ENCODE data around the gene GPR149.

The GPR149 gene

DNA sequence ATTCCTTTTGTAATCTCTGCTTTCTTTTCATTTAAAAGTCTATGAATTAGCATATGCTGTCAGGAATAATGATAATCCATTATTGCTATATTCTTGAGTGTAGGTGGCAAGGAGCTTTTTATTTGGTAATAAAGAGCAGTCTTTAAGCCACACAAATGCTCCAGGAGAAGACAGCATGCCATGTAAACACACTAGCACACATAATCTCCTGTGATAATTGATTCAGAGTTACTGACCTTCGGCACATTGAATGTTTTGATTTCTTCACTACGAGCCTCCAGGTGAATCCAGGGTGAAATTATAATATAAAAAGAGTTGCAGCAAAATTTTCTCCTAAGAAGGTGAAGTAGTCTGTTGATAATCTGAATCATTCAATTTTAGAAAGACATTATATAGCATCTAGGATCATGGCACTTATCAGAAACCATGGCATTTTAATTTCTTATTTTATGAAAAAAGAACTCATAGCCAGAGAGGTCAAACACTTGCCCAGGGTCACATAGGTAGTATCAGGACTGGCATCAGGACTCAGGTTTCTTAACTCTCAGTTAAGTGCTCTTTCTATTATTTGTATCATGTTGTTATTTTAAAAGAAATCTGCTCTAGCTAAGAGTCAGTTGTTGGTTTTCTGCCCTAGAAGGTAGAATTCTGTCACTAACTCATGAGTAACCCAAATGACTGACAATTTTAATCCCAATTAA lies 84.4 kb downstream of the GPR149 start:
- in situ Hi-C loops (cut with MboI; ENCODE audit: low sequenced_read_pairs) = loop anchor here (25.0 kb wide), 1 partner anchor 967 kb away; no protein-coding TSS in a partner anchor

DNA sequence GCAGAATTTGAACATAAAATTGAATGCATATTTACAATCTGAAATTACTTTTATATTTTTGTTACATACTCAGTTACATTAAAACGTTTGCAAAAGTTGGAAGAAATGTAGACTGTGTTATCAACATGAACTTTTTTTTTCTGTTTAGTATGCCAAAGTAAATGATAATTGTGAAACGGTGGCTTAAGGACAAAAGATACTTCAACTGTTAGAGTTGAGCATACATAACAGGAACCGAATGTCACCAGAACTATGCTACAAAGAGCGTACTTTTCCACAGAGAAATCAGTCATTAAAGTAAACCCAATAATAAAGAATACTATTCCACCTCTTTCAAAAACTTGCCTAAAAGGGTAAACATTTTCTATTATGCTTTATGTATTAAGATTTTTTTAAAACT lies 91.4 kb downstream of the GPR149 start:
- in situ Hi-C loops (cut with MboI; ENCODE audit: low sequenced_read_pairs) = loop anchor here (25.0 kb wide), 1 partner anchor 974 kb away; no protein-coding TSS in a partner anchor

DNA sequence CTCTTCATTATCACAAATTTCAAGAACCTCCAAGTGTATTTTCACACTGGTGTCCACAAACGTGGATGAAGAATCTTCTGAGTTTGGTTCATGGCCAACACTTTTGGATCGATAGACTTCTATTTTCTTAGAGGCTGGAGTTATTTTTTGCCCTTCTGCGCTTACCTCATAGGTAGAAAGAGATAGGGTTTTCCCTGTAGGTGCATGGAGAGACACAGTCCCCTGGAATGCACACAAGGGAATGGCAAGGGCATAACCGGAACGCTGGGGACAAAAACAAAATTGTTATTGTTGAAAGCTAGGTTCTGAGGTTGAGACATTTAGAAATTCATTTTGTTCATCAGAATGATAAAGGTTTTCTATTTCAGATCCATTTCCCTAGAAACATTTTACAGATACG lies 92.0 kb downstream of the GPR149 start:
- in situ Hi-C loops (cut with MboI; ENCODE audit: low sequenced_read_pairs) = loop anchor here (25.0 kb wide), 1 partner anchor 974 kb away; no protein-coding TSS in a partner anchor

DNA sequence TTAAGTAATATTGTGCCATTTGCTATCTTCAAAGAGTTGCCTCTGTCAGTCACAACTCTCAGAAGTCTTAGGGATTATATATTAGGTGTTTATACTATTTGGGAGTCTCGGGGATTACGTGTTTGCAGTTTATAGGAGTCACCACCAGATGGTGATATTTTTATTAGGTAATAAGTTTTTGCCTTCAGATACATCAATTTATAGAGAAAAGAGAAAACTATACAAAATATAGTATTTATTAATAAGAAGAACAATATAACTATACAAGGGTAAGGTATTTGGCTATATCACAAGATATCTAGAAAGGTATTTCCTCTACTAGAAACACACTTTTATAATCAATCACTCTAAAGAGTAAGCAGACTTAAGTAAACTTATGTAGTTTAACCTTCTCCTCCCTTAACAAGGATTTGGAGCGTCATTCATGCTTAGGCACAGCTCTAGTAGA lies 95.0 kb downstream of the GPR149 start:
- in situ Hi-C loops (cut with MboI; ENCODE audit: low sequenced_read_pairs) = loop anchor here (25.0 kb wide), 1 partner anchor 977 kb away; no protein-coding TSS in a partner anchor

DNA sequence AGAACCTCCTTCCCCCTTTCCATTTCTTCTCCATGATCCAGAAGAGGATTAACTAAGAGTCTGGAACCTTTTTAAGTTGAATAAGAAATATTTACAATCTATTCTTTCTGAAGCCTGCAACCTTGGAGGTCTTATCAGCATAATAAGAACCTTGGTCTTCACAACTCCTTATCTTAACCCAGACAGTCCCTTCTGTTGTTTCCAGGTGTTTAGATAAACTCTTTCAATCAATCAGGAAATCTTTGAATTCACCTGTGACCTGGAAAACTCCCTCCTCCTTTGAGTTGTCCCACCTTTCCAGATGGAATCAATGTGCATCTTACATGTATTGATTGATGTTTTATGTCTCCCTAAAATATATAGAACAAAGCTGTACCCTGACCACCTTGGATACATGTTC lies 102.1 kb downstream of the GPR149 start:
- in situ Hi-C loops (cut with MboI; ENCODE audit: low sequenced_read_pairs) = loop anchor here (25.0 kb wide), 1 partner anchor 984 kb away; no protein-coding TSS in a partner anchor

DNA sequence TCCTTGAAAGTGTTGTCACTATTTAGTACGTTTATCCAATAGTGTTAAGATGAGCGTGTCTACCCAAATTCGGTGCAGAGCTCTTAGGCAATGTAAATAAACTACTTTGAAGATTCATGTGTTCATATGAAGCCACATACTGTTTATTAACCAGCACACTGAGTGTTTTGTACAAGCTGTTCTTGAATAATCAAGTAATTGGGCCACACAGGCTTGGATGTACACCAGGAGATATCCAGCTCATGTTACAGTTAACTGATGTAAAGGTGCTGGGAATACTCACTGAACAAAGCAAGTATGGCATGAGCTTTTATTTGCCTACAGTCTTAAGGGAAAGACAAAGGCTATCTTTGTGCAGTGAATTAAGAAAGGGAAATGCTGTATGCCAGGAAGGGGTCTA lies 105.1 kb downstream of the GPR149 start:
- in situ Hi-C loops (cut with MboI; ENCODE audit: low sequenced_read_pairs) = loop anchor here (25.0 kb wide), 1 partner anchor 987 kb away; no protein-coding TSS in a partner anchor

DNA sequence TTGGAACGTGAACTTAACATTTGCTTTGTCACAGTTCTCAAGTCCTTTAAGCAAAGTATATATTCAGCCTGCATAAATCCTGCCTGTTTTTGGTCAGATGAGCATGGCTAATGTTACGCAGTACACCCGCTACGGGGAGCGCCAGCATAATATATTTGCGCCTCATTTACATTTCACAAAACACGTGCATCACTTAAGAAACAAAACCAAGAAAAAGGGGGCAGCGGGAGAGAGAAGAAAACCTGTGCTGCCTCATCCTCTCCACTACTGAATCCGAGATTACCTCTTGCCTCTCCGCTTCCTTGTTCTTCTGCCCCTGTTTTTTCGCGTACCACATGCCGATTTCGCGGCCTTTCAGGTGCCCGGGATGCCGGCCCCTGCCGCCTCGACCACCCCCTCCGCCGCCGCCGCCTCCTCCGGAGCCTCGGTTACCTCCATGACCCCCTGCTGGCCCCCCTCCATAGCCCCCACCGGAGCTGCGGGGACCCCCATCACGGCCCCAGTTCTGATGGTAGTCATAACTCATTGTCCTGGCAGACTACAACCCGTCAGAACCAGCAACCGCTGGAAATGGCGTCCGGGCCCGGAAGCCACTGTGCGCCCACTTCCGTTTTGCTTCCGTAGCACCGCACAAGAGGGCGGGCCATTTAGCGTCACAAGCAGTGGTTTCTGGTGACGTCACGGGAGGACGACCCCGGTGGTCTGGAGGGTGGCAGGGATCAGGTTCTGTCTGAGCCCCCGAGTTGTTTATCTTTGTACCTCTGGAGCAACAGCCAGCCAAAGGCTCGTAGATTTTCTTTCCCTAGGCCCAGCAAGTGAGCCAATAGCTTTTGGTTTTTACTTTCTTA lies 105.9 kb downstream of the GPR149 start, which contains the start of gene DHX36:
Gene DHX36, minus strand, starts transcription at position 597 of the 848 bp plus-strand sequence. Its CDS starts 71 bp downstream, at position 526.
- in situ Hi-C loops (cut with MboI; ENCODE audit: low sequenced_read_pairs) = no loop called here

DNA sequence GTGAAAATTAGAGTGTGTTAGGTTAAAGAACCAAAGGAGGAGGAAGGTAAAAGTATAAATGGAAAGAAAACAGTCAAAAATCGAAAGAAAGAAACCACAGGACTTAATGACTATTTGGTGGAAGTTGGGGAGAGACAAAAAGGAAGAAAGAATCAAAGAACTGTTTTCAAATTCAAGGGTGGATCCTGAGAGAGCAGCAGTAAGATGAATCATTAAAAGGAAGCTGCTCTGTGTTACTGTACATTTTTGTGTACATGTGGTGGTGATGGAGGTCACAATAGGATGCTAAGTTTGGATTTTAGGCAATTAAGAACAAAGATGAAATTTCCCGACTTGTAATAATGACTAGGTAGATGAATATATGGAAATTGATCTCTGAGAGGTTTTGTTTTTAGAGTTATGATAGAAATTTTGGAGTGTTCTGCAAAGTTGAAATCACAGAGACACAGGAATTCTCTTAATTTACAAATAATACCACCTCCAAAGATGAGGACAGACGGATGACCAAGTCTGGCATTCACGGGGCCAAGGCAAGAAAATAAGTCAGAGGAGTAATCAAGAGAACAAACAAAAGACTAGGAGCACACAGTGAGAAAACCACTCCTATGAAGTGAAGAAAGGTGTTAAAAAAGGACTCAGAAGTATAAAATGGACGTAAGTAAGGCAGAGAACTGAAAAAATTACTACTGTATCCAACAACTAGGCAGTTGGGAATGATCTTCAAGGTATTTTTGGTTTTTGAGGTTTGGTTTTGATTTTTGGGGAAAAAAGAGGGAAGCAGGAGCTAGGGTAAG lies 112.8 kb downstream of the GPR149 start:
- in situ Hi-C loops (cut with MboI; ENCODE audit: low sequenced_read_pairs) = no loop called here

DNA sequence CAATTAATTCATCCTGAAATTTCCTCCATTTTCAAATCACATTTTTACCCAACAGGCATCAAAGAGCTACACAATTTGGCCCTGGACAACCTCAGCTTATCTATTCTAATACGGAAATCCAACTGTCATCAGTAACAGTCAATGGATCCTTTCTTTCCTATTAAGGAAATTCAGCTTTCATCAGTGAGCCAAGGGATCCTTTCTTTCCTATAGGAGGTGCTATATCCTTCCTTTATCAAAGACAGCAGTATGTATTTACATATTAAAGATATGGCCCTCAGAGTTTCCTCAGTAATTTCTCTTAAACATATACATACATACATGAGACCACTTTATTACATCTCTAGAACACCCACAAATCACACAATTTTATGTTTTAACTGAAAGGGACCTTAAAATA lies 115.8 kb downstream of the GPR149 start:
- in situ Hi-C loops (cut with MboI; ENCODE audit: low sequenced_read_pairs) = no loop called here

DNA sequence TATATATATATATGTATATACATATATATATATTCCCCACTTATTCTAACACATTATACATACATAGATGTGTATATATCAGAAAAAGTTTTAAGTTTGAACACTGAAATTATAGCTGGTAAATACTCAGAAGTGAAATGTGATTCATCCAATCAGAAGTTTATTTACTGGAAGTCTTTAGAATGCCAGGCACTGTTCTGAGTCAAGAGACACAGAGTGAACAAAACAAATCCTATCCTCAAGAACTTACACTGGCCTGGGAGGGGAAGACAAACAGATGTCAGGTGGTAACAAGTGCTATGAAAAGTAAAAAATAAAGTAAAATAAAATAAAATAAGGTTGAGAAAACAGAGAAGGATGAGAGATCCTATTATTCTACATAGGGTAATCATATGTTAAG lies 119.2 kb downstream of the GPR149 start:
- in situ Hi-C loops (cut with MboI; ENCODE audit: low sequenced_read_pairs) = no loop called here

DNA sequence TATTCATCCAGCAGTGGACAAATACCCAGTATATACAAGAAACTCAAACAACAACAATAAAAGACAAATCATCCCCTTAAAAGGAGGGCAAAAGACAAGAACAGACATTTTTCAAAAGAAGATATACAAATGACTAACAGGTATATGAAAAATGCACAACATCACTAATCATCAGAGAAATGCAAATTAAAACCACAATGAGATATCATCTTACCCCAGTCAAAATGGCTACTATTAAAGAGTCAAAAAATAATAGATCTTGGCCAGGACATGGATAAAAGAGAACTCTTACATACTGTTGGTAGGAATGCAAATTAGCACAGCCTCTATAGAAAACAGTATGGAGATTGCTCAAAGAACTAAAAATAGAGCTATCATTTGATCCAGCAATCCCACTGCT lies 122.6 kb downstream of the GPR149 start:
- in situ Hi-C loops (cut with MboI; ENCODE audit: low sequenced_read_pairs) = no loop called here

DNA sequence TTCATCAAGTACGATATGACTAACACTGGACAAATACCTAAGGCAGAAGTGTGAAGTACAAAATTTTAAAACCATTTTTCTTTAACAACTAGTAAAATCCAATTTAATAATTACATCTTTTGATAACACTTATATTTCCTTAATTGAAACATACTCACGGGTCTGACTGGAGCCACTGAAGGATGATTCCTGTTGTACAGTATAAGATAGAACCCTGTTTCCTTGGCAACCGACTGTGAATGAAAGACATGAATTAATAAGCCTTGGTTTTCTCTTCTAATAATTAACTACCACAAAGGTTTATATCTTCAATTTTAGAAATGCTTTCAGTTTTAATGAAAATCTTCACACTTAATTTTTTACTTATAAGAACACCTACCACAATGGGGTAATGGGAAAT lies 125.1 kb downstream of the GPR149 start:
- in situ Hi-C loops (cut with MboI; ENCODE audit: low sequenced_read_pairs) = no loop called here

DNA sequence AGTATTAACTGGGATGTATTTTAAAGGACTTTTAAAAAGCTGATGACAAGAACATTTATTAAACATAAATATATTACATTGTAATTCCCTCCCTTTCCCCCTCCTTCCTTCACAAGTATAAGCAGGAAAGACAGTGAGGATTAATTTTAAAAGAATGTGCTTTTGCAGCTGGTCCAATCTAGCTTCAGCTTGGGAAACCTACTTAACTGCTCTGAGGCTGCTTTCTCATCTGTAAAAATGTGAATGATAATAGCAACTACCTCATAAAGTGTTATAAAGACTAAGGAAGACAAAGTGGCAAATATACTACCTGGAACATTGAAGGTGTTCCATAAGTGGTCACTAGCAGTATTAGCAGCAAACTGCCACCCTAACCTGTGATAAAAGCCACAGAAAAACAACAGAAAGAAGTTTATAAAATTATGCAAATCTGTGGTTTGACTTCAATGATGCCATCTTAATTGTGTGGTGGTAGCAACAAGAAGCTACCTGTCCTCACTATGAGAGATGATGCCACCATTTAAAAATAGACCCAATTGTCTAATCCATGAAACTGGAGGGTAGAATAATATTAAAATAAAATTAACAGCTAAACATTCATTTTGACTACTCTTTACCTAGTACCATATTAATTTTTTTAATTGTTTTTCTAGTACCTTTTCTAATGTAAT lies 125.7 kb downstream of the GPR149 start:
- in situ Hi-C loops (cut with MboI; ENCODE audit: low sequenced_read_pairs) = no loop called here

DNA sequence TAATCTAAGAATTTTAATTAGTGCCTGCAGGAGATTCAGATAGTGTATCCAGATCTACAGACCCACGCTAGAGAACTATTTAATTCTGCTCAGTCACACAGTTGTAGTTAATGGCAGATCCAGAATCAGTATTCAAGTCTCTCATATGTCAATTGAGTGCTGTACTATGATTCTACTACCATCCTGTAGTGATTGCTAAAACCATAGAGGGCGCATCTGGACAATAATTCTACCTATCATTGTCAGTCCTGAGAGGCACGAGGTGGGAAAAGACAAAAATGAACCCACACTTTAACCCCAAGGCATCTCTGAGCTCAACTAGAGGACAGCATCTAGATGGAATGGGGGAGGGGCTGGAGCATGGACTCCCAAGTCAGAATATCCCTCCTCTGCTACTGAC lies 128.4 kb downstream of the GPR149 start:
- in situ Hi-C loops (cut with MboI; ENCODE audit: low sequenced_read_pairs) = no loop called here

DNA sequence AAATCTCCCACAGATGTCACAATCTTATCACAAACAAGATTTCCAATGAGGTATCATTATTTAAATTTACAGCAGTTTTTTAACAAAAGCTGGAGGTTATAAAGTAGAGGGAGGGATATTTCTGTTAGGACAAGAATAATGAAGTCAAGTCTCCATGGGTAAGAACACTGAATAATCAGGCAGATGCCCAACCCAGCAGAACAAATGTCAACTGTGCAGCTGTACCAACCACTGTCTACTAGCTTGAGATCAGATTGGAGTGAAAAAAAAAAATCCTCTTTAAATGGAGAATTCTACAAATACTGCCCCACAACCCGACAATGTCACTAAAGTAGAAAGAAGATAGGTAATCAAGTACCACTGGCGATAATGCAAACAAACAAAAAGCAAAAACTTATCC lies 136.0 kb downstream of the GPR149 start:
- in situ Hi-C loops (cut with MboI; ENCODE audit: low sequenced_read_pairs) = no loop called here

DNA sequence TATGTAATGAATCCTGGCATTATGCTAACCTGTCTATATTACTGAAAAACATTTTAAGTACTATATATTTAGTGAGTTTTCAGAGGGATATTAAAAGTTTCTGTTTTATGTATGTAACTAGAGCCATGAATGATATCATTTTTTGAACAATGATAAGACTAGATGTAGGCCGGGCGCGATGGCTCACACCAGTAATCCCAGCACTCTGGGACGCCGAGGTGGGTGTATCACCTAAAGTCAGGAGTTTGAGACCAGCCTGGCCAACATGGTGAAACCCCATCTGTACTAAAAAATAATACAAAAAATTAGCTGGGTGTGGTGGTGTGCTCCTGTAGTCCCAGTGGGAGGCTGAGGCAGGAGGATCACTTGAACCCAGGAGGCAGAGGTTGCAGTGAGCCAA lies 139.8 kb downstream of the GPR149 start:
- in situ Hi-C loops (cut with MboI; ENCODE audit: low sequenced_read_pairs) = no loop called here
